H1 (cell line): Measurements from ENCODE around the gene TP73. TPM values are rescaled to one million over a fixed set of nuclear protein-coding genes. Genes with fewer than 3 reads are reported as not detected.

Experiments used
- CTCF ChIA-PET: fragments of 300-600 bp; sonication (Branson Sonifier 250); formaldehyde crosslinking; loops from one replicate; lab custom pipeline; 2021; ENCODE audit not compliant: partially characterized antibody; lab: Charles Lee
- POLR2A ChIA-PET: fragments of 300-600 bp; sonication (Branson Sonifier 250); formaldehyde crosslinking; loops from one replicate; lab custom pipeline; 2021; ENCODE audit warnings: inconsistent platforms; ENCODE audit not compliant: partially characterized antibody; lab: Charles Lee
- DNase-seq, 2 experiments: peaks; one replicate each; pipeline versions ENCODE4 v3.0.0 to v3.0.0-alpha.2; 2010 to 2022; ENCODE audit warnings: low spot score in 2 of 2, low read depth in 1 of 2, mixed read lengths in 1 of 2
- FAIRE-seq: peaks from 2 replicates; lab custom pipeline; 2011; peaks lifted over from hg19 to GRCh38; lab: Jason Lieb, UNC
- H2AFZ ChIP-seq: 2 replicates; pipeline ENCODE4 v1.8.1; 2012; ENCODE audit warnings: low read length, inconsistent platforms
- H2AK5ac ChIP-seq: 2 replicates; pipeline ENCODE4 v1.6.1; 2013; ENCODE audit warnings: low read depth, low read length
- H2BK120ac ChIP-seq: replicated peaks from 2 replicates; pipeline ENCODE3; 2013; ENCODE audit warnings: low read depth, low read length, inconsistent platforms
- H2BK12ac ChIP-seq: 2 replicates; pipeline ENCODE4 v1.6.1; 2013; ENCODE audit warnings: low read depth, low read length
- H2BK15ac ChIP-seq: 2 replicates; pipeline ENCODE4 v1.6.1; 2013; ENCODE audit warnings: low read length
- H2BK20ac ChIP-seq: 2 replicates; pipeline ENCODE4 v1.6.1; 2013; ENCODE audit warnings: low read length
- H2BK5ac ChIP-seq: 2 replicates; pipeline ENCODE4 v1.6.1; 2013; ENCODE audit warnings: low read depth, low read length
- H3K14ac ChIP-seq: 2 replicates; pipeline ENCODE4 v1.6.1; 2013; ENCODE audit warnings: inconsistent platforms; ENCODE audit not compliant: insufficient read length
- H3K18ac ChIP-seq: 2 replicates; pipeline ENCODE4 v1.6.1; 2013; ENCODE audit warnings: low read length; ENCODE audit errors: extremely low read depth
- H3K23ac ChIP-seq: 2 replicates; pipeline ENCODE4 v1.6.1; 2013; ENCODE audit warnings: inconsistent platforms; ENCODE audit not compliant: insufficient read length
- H3K23me2 ChIP-seq: 2 replicates; pipeline ENCODE4 v1.6.1; 2013; ENCODE audit warnings: low read depth, low read length
- H3K27ac ChIP-seq: 2 replicates; pipeline ENCODE4 v1.6.1; 2011; ENCODE audit warnings: low read depth, low read length, inconsistent platforms
- H3K27me3 ChIP-seq, 4 experiments: replicated peaks in 1 of 4; 1 replicate in 1 of 4; 2 replicates in 3 of 4; pipeline versions ENCODE4 v1.6.1 to v1.8.1; 2011 to 2013; ENCODE audit warnings: low read length in 3 of 4, mild to moderate bottlenecking in 3 of 4, inconsistent platforms in 2 of 4, mixed read lengths in 2 of 4, moderate library complexity in 1 of 4; ENCODE audit not compliant: control insufficient read depth in 3 of 4, insufficient read depth in 3 of 4; ENCODE audit errors: extremely low read depth in 1 of 4
- H3K36me3 ChIP-seq, 4 experiments: 2 replicates each; pipeline versions ENCODE4 v1.6.1 to v1.8.1; 2011 to 2013; ENCODE audit warnings: mild to moderate bottlenecking in 4 of 4, low read length in 3 of 4, moderate library complexity in 2 of 4, control low read depth in 1 of 4, inconsistent platforms in 1 of 4; ENCODE audit not compliant: insufficient read depth in 4 of 4, control insufficient read depth in 2 of 4
- H3K4ac ChIP-seq: replicated peaks from 2 replicates; pipeline ENCODE3; 2013; ENCODE audit warnings: low read length, low read depth, mixed read lengths, inconsistent platforms; ENCODE audit not compliant: insufficient read length
- H3K4me1 ChIP-seq, 4 experiments: replicated peaks in 1 of 4; 1 replicate in 1 of 4; 2 replicates in 3 of 4; pipeline versions ENCODE4 v1.6.1 to v1.8.1; 2011 to 2013; ENCODE audit warnings: low read length in 3 of 4, inconsistent platforms in 2 of 4, mixed read lengths in 1 of 4; ENCODE audit not compliant: insufficient read depth in 4 of 4, control insufficient read depth in 3 of 4
- H3K4me2 ChIP-seq, 2 experiments: 2 replicates each; pipeline versions ENCODE4 v1.6.1 to v1.8.1; 2011 to 2013; ENCODE audit warnings: low read depth in 2 of 2, low read length in 2 of 2, control low read depth in 1 of 2, inconsistent platforms in 1 of 2, mild to moderate bottlenecking in 1 of 2; ENCODE audit not compliant: insufficient read depth in 1 of 2
- H3K4me3 ChIP-seq, 4 experiments: fragments of 200-600, 300-600 bp in 1 of 4; sonication (generic), shearing (Covaris generic), sonication (Bioruptor Twin) in 1 of 4; 2 replicates each; pipeline versions ENCODE4 v1.5.1 to v1.8.1; 2011 to 2016; ENCODE audit warnings: low read length in 4 of 4, low read depth in 3 of 4, control low read depth in 2 of 4, inconsistent platforms in 2 of 4, mild to moderate bottlenecking in 2 of 4, mixed read lengths in 1 of 4, moderate library complexity in 1 of 4; ENCODE audit not compliant: insufficient read depth in 2 of 4; ENCODE audit errors: extremely low read depth in 1 of 4
- H3K56ac ChIP-seq: replicated peaks from 2 replicates; pipeline ENCODE3; 2013; ENCODE audit warnings: low read depth, mild to moderate bottlenecking, mixed read lengths, low read length, inconsistent platforms; ENCODE audit not compliant: insufficient read length
- H3K79me1 ChIP-seq: 2 replicates; pipeline ENCODE4 v1.6.1; 2013; ENCODE audit warnings: low read depth, low read length, control low read depth
- H3K79me2 ChIP-seq, 2 experiments: 2 replicates each; pipeline versions ENCODE4 v1.6.1 to v1.8.1; 2012 to 2013; ENCODE audit warnings: low read length in 2 of 2, mild to moderate bottlenecking in 2 of 2, inconsistent platforms in 1 of 2; ENCODE audit not compliant: insufficient read depth in 2 of 2, control insufficient read depth in 1 of 2
- H3K9ac ChIP-seq, 4 experiments: replicated peaks in 1 of 4; 1 replicate in 1 of 4; 2 replicates in 3 of 4; pipeline versions ENCODE4 v1.6.1 to v1.8.1; 2011 to 2013; ENCODE audit warnings: low read depth in 3 of 4, low read length in 3 of 4, control low read depth in 2 of 4, mild to moderate bottlenecking in 2 of 4, moderate library complexity in 2 of 4, inconsistent platforms in 1 of 4; ENCODE audit errors: extremely low read depth in 1 of 4
- H3K9me3 ChIP-seq, 2 experiments: 2 replicates each; pipeline versions ENCODE4 v1.6.1 to v1.8.1; 2012 to 2013; ENCODE audit warnings: mild to moderate bottlenecking in 2 of 2, moderate library complexity in 2 of 2, control low read depth in 1 of 2, inconsistent platforms in 1 of 2, low read depth in 1 of 2, low read length in 1 of 2, mixed read lengths in 1 of 2; ENCODE audit not compliant: insufficient read depth in 2 of 2
- H4K20me1 ChIP-seq, 2 experiments: replicated peaks in 1 of 2; 2 replicates each; pipeline versions ENCODE3 to v1.8.1; 2011 to 2013; ENCODE audit warnings: inconsistent platforms in 2 of 2, low read length in 2 of 2, mild to moderate bottlenecking in 1 of 2; ENCODE audit not compliant: insufficient read depth in 2 of 2, control insufficient read depth in 1 of 2
- H4K5ac ChIP-seq: 2 replicates; pipeline ENCODE4 v1.6.1; 2013; ENCODE audit warnings: low read length, low read depth, mixed read lengths, inconsistent platforms; ENCODE audit not compliant: insufficient read length
- H4K8ac ChIP-seq: 2 replicates; pipeline ENCODE4 v1.8.0; 2013; ENCODE audit warnings: mild to moderate bottlenecking, moderate library complexity, low read length, inconsistent platforms; ENCODE audit not compliant: insufficient read depth; ENCODE audit errors: extremely low read depth
- H4K91ac ChIP-seq: replicated peaks from 2 replicates; pipeline ENCODE3; 2013; ENCODE audit warnings: low read length, mixed read lengths, inconsistent platforms; ENCODE audit not compliant: insufficient read length
- CHD1 ChIP-seq: IDR thresholded peaks from 2 replicates; pipeline ENCODE4 v1.6.1; 2012; ENCODE audit warnings: low read depth, low read length, improper control_type of control experiment
- EP300 ChIP-seq, 2 experiments: IDR thresholded peaks; 1 replicate in 1 of 2; 2 replicates in 1 of 2; pipeline ENCODE4 v1.6.1; 2011 to 2012; ENCODE audit warnings: low read depth in 2 of 2, low read length in 2 of 2, mild to moderate bottlenecking in 2 of 2, borderline replicate concordance in 1 of 2, inconsistent platforms in 1 of 2, moderate library complexity in 1 of 2
- POLR2A ChIP-seq, 2 experiments: IDR thresholded peaks; 1 replicate in 1 of 2; 2 replicates in 1 of 2; pipeline ENCODE4 v1.6.1; 2011; ENCODE audit warnings: low read depth in 2 of 2, low read length in 2 of 2, mild to moderate bottlenecking in 2 of 2; ENCODE audit errors: control extremely low read depth in 1 of 2
- POU5F1 ChIP-seq: IDR thresholded peaks from 2 replicates; pipeline ENCODE4 v1.6.1; 2011; ENCODE audit warnings: low read depth, mild to moderate bottlenecking, low read length, moderate library complexity
- RAD21 ChIP-seq, 2 experiments: IDR thresholded peaks in 1 of 2; conservative IDR thresholded peaks in 1 of 2; 2 replicates each; pipeline ENCODE4 v1.6.1; 2011; ENCODE audit warnings: low read depth in 2 of 2, low read length in 2 of 2, improper control_type of control experiment in 1 of 2, inconsistent platforms in 1 of 2, mild to moderate bottlenecking in 1 of 2, moderate library complexity in 1 of 2
- WGBS, 2 experiments: shearing (Covaris generic) in 1 of 2; methylation state at CpG; one replicate each; pipeline versions ENCODE4 v1.1.6 to v1.1.7; 2013 to 2015; ENCODE audit warnings: low lambda C conversion rate in 2 of 2, mixed read lengths in 2 of 2, inconsistent platforms in 1 of 2, low coverage in 1 of 2, missing lambda C conversion rate in 1 of 2; ENCODE audit not compliant: insufficient replicate concordance in 2 of 2, insufficient coverage in 1 of 2, insufficient read length in 1 of 2; ENCODE audit errors: extremely low coverage in 1 of 2, missing lambda C conversion rate in 1 of 2; 5-methylcytosine and 5-hydroxymethylcytosine counted together
- polyA plus RNA-seq, 7 experiments: library from polyadenylated mRNA; depleted of rRNA in 3 of 7; stranded (reverse) in 5 of 7; unstranded in 2 of 7; fragments of >200 nt in 5 of 7; fragments of 200-250 nt in 2 of 7; gene quantifications; 1 replicate in 5 of 7; 2 replicates in 1 of 7; 4 replicates in 1 of 7; pipeline versions ENCODE4 v1.2.1 to v1.2.3, GENCODE V29; 2011 to 2013; ENCODE audit warnings: missing spikeins in 2 of 7, mixed read lengths in 2 of 7
- total RNA-seq: library from RNA; stranded (reverse); fragmentation: NEBNext Ultra II Directional; extraction: Animal tissue kit (Norgen Biotek cat#: 25700); gene quantifications from 2 replicates; pipeline ENCODE4 v1.2.1, GENCODE V29; 2021

TP73 gene
- total and polyA plus RNA-seq, 2 of the 8 experiments (the other 6 are each of a cell fraction or from before 2014, with no cell fraction given) = 2.6 to 3.1 TPM

DNA sequence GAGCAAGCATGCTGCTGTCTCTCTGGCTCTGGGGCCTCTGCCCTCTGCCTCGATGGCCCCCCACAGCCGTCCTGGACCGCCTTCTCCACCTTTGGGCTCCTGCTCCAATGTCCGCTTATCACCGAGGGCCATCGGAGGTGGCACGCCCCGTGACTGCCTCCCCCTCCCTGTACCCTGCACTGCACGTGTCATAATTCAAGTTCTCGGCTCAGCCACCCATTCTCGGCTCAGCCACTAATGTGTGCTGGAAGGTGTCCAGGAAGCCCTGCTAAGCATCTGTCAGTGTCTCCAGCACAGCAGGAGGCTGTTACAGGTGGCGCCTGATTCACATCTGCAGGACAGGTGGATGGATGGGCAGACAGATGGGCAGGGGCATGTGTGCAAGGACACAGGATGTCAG is 45.5 kb downstream of the TP73 start:
- Histone ChIP-seq H2AFZ (no peak overlapping the region), H3K4ac (peak overlapping the region; percentile 38), H4K8ac (peak overlapping the region; percentile 79), H3K9ac (no peak overlapping the region), H2BK20ac (no peak overlapping the region), H3K27ac (no peak overlapping the region), H2BK12ac (no peak overlapping the region), H3K9me3 (no peaks in the 10 kb centered on the region; a peak in 1 of 4 replicates), H3K79me1 (no peaks in the 10 kb centered on the region), H3K27me3 (peaks cover 0 to 5% (median 2%) of the 10 kb centered on the region in 4 experiments; a peak in 2 of 7 replicates), H4K20me1 (peaks cover 0 to 8% of the 10 kb centered on the region in 2 experiments), H3K4me1 (peaks cover 0 to 3% (median 1%) of the 10 kb centered on the region in 4 experiments; a peak in 2 of 7 replicates), H3K79me2 (no peaks in the 10 kb centered on the region), H3K36me3 (no peaks in the 10 kb centered on the region), H2BK15ac (no peak overlapping the region), H3K18ac (no peak overlapping the region; the same call in 1 of the 2 replicates), H2AK5ac (no peak overlapping the region), H3K4me3 (no peak overlapping the region), H3K23ac (no peak overlapping the region), H4K5ac (no peak overlapping the region), H2BK5ac (no peak overlapping the region), H2BK120ac (no peak overlapping the region), H3K23me2 (no peaks in the 10 kb centered on the region), H3K4me2 (no peak overlapping the region), H3K14ac (no peak overlapping the region), H4K91ac (peak overlapping the region; percentile 15), H3K56ac (peak overlapping the region; percentile 6)
- no peak for FAIRE-seq
- DNase-seq = no peak
- ChIA-PET CTCF (interaction anchor here (1.0 to 4.3 kb wide), 3 partner anchors 11 to 27 kb away, joined by 3 to 45 read pairs (median 3); no protein-coding TSS in a partner anchor), POLR2A (no interaction called here)
- 90% methylated on average over 12 of the region's 12 CpGs; no CpG with 5 or more reads in 1 of the 2 experiments for WGBS, 2 experiments
- TF ChIP-seq POLR2A (IDR thresholded peaks at IDR 0.05; ENCODE audit: control extremely low read depth in 1 of 2, low read depth in 2 of 2, low read length in 2 of 2) (no peak), POU5F1 (no peak), EP300 (IDR thresholded peaks at IDR 0.05; ENCODE audit: borderline replicate concordance in 1 of 2, low read depth in 2 of 2, low read length in 2 of 2) (no peak), CHD1 (no peak), RAD21 (IDR thresholded peaks at IDR 0.05 in 1 of 2, conservative IDR thresholded peaks at IDR 0.05 in 1 of 2; ENCODE audit: low read depth in 2 of 2, low read length in 2 of 2) (no peak)
